Suprapubic skin (tissue), 4 donors: ENCODE results near the gene ATP9B.

Experiments used
- EP300 ChIP-seq: sonication (generic); formaldehyde crosslinking; IDR thresholded peaks from one replicate; pipeline ENCODE4 v1.6.1; 2017; ENCODE audit warnings: antibody characterized with exemption
- POLR2A ChIP-seq, 2 donors: fragments of 450-650 bp; IDR thresholded peaks; one replicate each; pipeline ENCODE4 v1.6.1; 2017; ENCODE audit warnings: antibody characterized with exemption in 2 of 2, mild to moderate bottlenecking in 2 of 2, moderate library complexity in 2 of 2
- POLR2AphosphoS5 ChIP-seq, 3 donors: sonication (generic); formaldehyde crosslinking; IDR thresholded peaks; one replicate each; pipeline ENCODE4 v1.6.1; 2017; ENCODE audit warnings: antibody characterized with exemption in 3 of 3
- TF ChIP-seq, protein P1 (sequence below), 2 donors: fragments of 200-600 bp in 1 of 2; fragments of 450-650 bp in 1 of 2; sonication (generic) in 1 of 2; IDR thresholded peaks; one replicate each; pipeline ENCODE4 v1.5.1; 2016 to 2019; ENCODE audit warnings: antibody characterized with exemption in 2 of 2, mild to moderate bottlenecking in 1 of 2, moderate library complexity in 1 of 2

DNA sequence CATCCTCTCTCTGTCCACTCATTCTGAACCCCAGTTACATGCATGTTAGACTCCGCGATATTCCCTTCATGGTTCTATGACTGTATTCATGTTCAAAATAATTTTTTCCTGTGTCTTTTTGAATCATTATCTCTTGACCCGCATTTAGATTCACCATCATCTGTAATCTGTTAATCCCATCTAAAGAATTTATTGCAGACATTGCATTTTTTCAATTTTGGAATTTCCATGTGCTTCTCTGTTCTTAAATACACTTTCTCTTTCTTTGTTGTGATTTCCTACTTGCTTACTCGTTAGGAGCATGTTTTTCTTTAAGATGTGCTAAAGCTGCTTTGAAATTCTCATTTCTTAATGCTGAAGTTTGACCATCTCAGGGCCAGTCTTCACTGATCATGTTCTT lies 122.2 kb downstream of the ATP9B start:
- TF ChIP-seq, protein P1, sequence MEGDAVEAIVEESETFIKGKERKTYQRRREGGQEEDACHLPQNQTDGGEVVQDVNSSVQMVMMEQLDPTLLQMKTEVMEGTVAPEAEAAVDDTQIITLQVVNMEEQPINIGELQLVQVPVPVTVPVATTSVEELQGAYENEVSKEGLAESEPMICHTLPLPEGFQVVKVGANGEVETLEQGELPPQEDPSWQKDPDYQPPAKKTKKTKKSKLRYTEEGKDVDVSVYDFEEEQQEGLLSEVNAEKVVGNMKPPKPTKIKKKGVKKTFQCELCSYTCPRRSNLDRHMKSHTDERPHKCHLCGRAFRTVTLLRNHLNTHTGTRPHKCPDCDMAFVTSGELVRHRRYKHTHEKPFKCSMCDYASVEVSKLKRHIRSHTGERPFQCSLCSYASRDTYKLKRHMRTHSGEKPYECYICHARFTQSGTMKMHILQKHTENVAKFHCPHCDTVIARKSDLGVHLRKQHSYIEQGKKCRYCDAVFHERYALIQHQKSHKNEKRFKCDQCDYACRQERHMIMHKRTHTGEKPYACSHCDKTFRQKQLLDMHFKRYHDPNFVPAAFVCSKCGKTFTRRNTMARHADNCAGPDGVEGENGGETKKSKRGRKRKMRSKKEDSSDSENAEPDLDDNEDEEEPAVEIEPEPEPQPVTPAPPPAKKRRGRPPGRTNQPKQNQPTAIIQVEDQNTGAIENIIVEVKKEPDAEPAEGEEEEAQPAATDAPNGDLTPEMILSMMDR (IDR thresholded peaks at IDR 0.05) = no peak
- no peak for TF ChIP-seq POLR2AphosphoS5 (IDR thresholded peaks at IDR 0.05)
- no peak for TF ChIP-seq EP300
- no peak for TF ChIP-seq POLR2A (IDR thresholded peaks at IDR 0.05)
